A673 (cell line): ENCODE data around the gene P2RY2. TPM values are rescaled to one million over a fixed set of nuclear protein-coding genes. Genes with fewer than 3 reads are reported as not detected.

ENCODE experiments used
- BruUV-seq: library from RNA; stranded (reverse); fragments of 400-500 nt; replicated peaks from 2 replicates; lab custom pipeline; 2021; lab: Mats Ljungman, UMichigan
- CTCF ChIA-PET: fragments of 300-600 bp; sonication (Branson Sonifier 250); formaldehyde crosslinking; loops from one replicate; lab custom pipeline; 2022; ENCODE audit warnings: antibody characterized with exemption; lab: Charles Lee
- POLR2A ChIA-PET: fragments of 300-600 bp; sonication (Branson Sonifier 250); formaldehyde crosslinking; loops from one replicate; lab custom pipeline; 2022; ENCODE audit warnings: antibody characterized with exemption; ENCODE audit not compliant: low non-redundant PET; lab: Charles Lee
- DNase-seq: peaks from one replicate; pipeline ENCODE4 v3.0.0-alpha.2; 2015; ENCODE audit warnings: low spot score
- H3K27ac ChIP-seq: fragments of 200-600 bp; sonication (generic); 2 replicates; pipeline ENCODE4 v1.5.1; 2016; ENCODE audit warnings: mixed run types, low read depth, mild to moderate bottlenecking, mixed read lengths, antibody characterized with exemption, low read length; ENCODE audit not compliant: poor library complexity, severe bottlenecking
- H3K27me3 ChIP-seq: fragments of 200-600 bp; sonication (generic); replicated peaks from 2 replicates; pipeline ENCODE4 v1.6.1; 2017; ENCODE audit warnings: mixed run types, low read depth, mild to moderate bottlenecking, mixed read lengths, antibody characterized with exemption, low read length; ENCODE audit not compliant: insufficient read depth, poor library complexity
- H3K36me3 ChIP-seq: fragments of 200-600 bp; sonication (generic); 2 replicates; pipeline ENCODE4 v1.6.1; 2016; ENCODE audit warnings: mixed run types, mild to moderate bottlenecking, mixed read lengths, antibody characterized with exemption, low read length; ENCODE audit not compliant: insufficient read depth, poor library complexity, severe bottlenecking
- H3K4me1 ChIP-seq: fragments of 200-600 bp; sonication (generic); 2 replicates; pipeline ENCODE4 v1.6.1; 2017; ENCODE audit warnings: mixed run types, mild to moderate bottlenecking, mixed read lengths, antibody characterized with exemption, low read length; ENCODE audit not compliant: insufficient read depth, poor library complexity, severe bottlenecking
- H3K4me3 ChIP-seq: fragments of 200-600 bp; sonication (generic); 2 replicates; pipeline ENCODE4 v1.5.1; 2016; ENCODE audit warnings: low read depth, mixed run types, mild to moderate bottlenecking, mixed read lengths, low read length; ENCODE audit not compliant: poor library complexity, severe bottlenecking
- H3K9me3 ChIP-seq: fragments of 200-600 bp; sonication (generic); 2 replicates; pipeline ENCODE4 v1.6.1; 2016; ENCODE audit warnings: mixed run types, low read depth, mild to moderate bottlenecking, mixed read lengths, antibody characterized with exemption, low read length; ENCODE audit not compliant: poor library complexity, severe bottlenecking
- CTCF ChIP-seq: fragments of 300-800, 200-600 bp; sonication (generic); conservative IDR thresholded peaks from 2 replicates; pipeline ENCODE4 v1.5.1; 2017; ENCODE audit warnings: low read depth, mild to moderate bottlenecking, antibody characterized with exemption, low read length, moderate library complexity, mixed read lengths
- EZH2 ChIP-seq: fragments of 200-600 bp; sonication (generic); IDR thresholded peaks from 2 replicates; pipeline ENCODE4 v1.6.1; 2017; ENCODE audit warnings: borderline replicate concordance, low read depth, mild to moderate bottlenecking, mixed read lengths, antibody characterized with exemption, low read length; ENCODE audit not compliant: poor library complexity, severe bottlenecking
- intact Hi-C: fragments of 100-400 bp; cut with micrococcal nuclease; formaldehyde crosslinking; loops from one replicate; pipeline ENCODE4 v1.10.0; 2022; ENCODE audit not compliant: unreplicated experiment
- total RNA-seq: library from RNA; stranded (reverse); gene quantifications from 2 replicates; pipeline ENCODE4 v1.2.3, GENCODE V29; 2021

P2RY2 gene
- total RNA-seq, 1 experiment from 2014 or later, result not detected

- BruUV-seq, result no TSS peak
- Histone ChIP-seq H3K4me1 (no peaks in the 10 kb centered on the region), H3K4me3 (no peak overlapping the region), H3K36me3 (no peaks in the 10 kb centered on the region), H3K27ac (no peak overlapping the region), H3K27me3 (no peaks in the 10 kb centered on the region), H3K9me3 (no peaks in the 10 kb centered on the region)
- CTCF ChIA-PET, result no interaction called here
- DNase-seq, result no peak
- TF ChIP-seq EZH2 (no peak), CTCF (no peak)
- intact Hi-C loops, result loop anchor here (10.0 kb wide), 1 partner anchor 515 kb away; no protein-coding TSS in a partner anchor
- POLR2A ChIA-PET, result no interaction called here
Measured at GRCh38 chr11:73240190-73240781, 22.2 kb downstream of the P2RY2 start.

- intact Hi-C loops, result loop anchor here (10.0 kb wide), 1 partner anchor 516 kb away; no protein-coding TSS in a partner anchor
- H3K4me3 ChIP-seq, result no peak overlapping the region
- CTCF ChIA-PET, result no interaction called here
- no peaks in the 10 kb centered on the region for H3K4me1 ChIP-seq
- DNase-seq, result no peak
- no peak for TF ChIP-seq EZH2
- TF ChIP-seq CTCF, result no peak
- no peaks in the 10 kb centered on the region for H3K9me3 ChIP-seq
- no peaks in the 10 kb centered on the region for H3K36me3 ChIP-seq
- POLR2A ChIA-PET, result no interaction called here
- no TSS peak for BruUV-seq
- H3K27ac ChIP-seq, result no peak overlapping the region
- H3K27me3 ChIP-seq, result no peaks in the 10 kb centered on the region
Measured at GRCh38 chr11:73241300-73241699, 23.2 kb downstream of the P2RY2 start.

- TF ChIP-seq EZH2, result no peak
- TF ChIP-seq CTCF, result peak; percentile 99
- no peaks in the 10 kb centered on the region for H3K4me1 ChIP-seq
- ChIA-PET POLR2A (no interaction called here), CTCF (interaction anchor here (0.5 to 1.6 kb wide), 6 partner anchors 10 to 771 kb away, joined by 3 to 6 read pairs (median 4); no protein-coding TSS in a partner anchor)
- H3K9me3 ChIP-seq, result no peaks in the 10 kb centered on the region
- H3K4me3 ChIP-seq, result peak overlapping the region; percentile 18
- H3K36me3 ChIP-seq, result no peaks in the 10 kb centered on the region
- peak; percentile 82 for DNase-seq
- no TSS peak for BruUV-seq
- no peak overlapping the region for H3K27ac ChIP-seq
- intact Hi-C loops, result loop anchor here (1.0 to 10.0 kb wide), 3 partner anchors 57 to 518 kb away; no protein-coding TSS in a partner anchor
- no peaks in the 10 kb centered on the region for H3K27me3 ChIP-seq
Measured at GRCh38 chr11:73242251-73243092, 24.4 kb downstream of the P2RY2 start.
